K562 (cell line): ENCODE data around the gene RBFA. TPM values are rescaled to one million over a fixed set of nuclear protein-coding genes. Genes with fewer than 3 reads are reported as not detected.

Experiments
- ATAC-seq: fragments of 200-7000 bp; cut with Tn5 transposase; 3 replicates; pipeline ENCODE4 v1.9.1; 2020; ENCODE audit warnings: moderate library complexity
- BruUV-seq: library from RNA; stranded (reverse); fragments of 400-500 nt; replicated peaks from 2 replicates; lab custom pipeline; 2021; lab: Mats Ljungman, UMichigan
- CTCF ChIA-PET: fragments of 300-600 bp; formaldehyde crosslinking; extraction: SDS; loops from one replicate; lab custom pipeline; 2021; ENCODE audit warnings: low intra/inter-chr PET ratio; lab: Yijun Ruan, JAX
- POLR2A ChIA-PET: fragments of 300-600, 350-650 bp; sonication (Branson Sonifier 250); formaldehyde crosslinking; extraction: SDS; loops from one replicate; lab custom pipeline; 2021; ENCODE audit warnings: antibody characterized with exemption, inconsistent platforms; lab: Yijun Ruan, JAX
- DNase-seq, 4 experiments: peaks; one replicate each; pipeline versions ENCODE4 v3.0.0 to v3.0.0-alpha.2; 2011 to 2018; ENCODE audit warnings: low spot score in 3 of 4, mixed read lengths in 3 of 4; ENCODE audit errors: extremely low read depth in 1 of 4
- FAIRE-seq: peaks from 2 replicates; lab custom pipeline; 2011; peaks lifted over from hg19 to GRCh38; lab: Jason Lieb, UNC
- H2AFZ ChIP-seq: 2 replicates; pipeline ENCODE4 v1.6.0; 2011; ENCODE audit warnings: low read depth, low read length, control low read depth, inconsistent platforms
- H3K27ac ChIP-seq: fragments of 200-600 bp; 3 replicates; pipeline ENCODE4 v1.8.0; 2011; ENCODE audit warnings: low read depth, mild to moderate bottlenecking, control low read depth, inconsistent platforms, low read length, moderate library complexity, mixed read lengths; ENCODE audit errors: extremely low read depth
- H3K27me3 ChIP-seq, 2 experiments: fragments of 300-600 bp in 1 of 2; 2 replicates in 1 of 2; 3 replicates in 1 of 2; pipeline versions ENCODE4 v1.6.0 to v1.8.0; 2011; ENCODE audit warnings: inconsistent platforms in 2 of 2, low read length in 2 of 2, mild to moderate bottlenecking in 1 of 2, mixed read lengths in 1 of 2, moderate library complexity in 1 of 2; ENCODE audit not compliant: control insufficient read depth in 2 of 2, insufficient read depth in 2 of 2
- H3K36me3 ChIP-seq: fragments of 300-600 bp; 3 replicates; pipeline ENCODE4 v1.8.0; 2011; ENCODE audit warnings: mild to moderate bottlenecking, low read length, inconsistent platforms; ENCODE audit not compliant: control insufficient read depth, insufficient read depth
- H3K4me1 ChIP-seq, 2 experiments: fragments of 200-600 bp in 1 of 2; replicated peaks in 1 of 2; 2 replicates in 1 of 2; 3 replicates in 1 of 2; pipeline versions ENCODE4 v1.5.1 to v1.8.0; 2011; ENCODE audit warnings: inconsistent platforms in 2 of 2, low read length in 2 of 2, mild to moderate bottlenecking in 1 of 2, mixed read lengths in 1 of 2, moderate library complexity in 1 of 2; ENCODE audit not compliant: control insufficient read depth in 2 of 2, insufficient read depth in 2 of 2
- H3K4me2 ChIP-seq: 2 replicates; pipeline ENCODE4 v1.6.1; 2011; ENCODE audit warnings: low read length, control low read depth, inconsistent platforms, mixed read lengths; ENCODE audit not compliant: insufficient read depth
- H3K4me3 ChIP-seq: fragments of 200-600 bp; sonication (generic), shearing (Covaris generic); 2 replicates; pipeline ENCODE4 v1.5.1; 2016; ENCODE audit warnings: control low read depth, inconsistent platforms
- H3K79me2 ChIP-seq: fragments of 200-600 bp; 3 replicates; pipeline ENCODE4 v1.8.0; 2011; ENCODE audit warnings: low read length, inconsistent platforms; ENCODE audit not compliant: control insufficient read depth, insufficient read depth
- H3K9ac ChIP-seq, 2 experiments: 2 replicates each; pipeline versions ENCODE4 v1.6.0 to v1.6.1; 2011; ENCODE audit warnings: low read depth in 2 of 2, low read length in 2 of 2, control low read depth in 1 of 2, inconsistent platforms in 1 of 2, mild to moderate bottlenecking in 1 of 2, mixed read lengths in 1 of 2; ENCODE audit not compliant: insufficient read depth in 1 of 2
- H3K9me1 ChIP-seq: one replicate; pipeline ENCODE4 v1.6.0; 2011; ENCODE audit warnings: inconsistent platforms, mild to moderate bottlenecking, low read length, moderate library complexity; ENCODE audit not compliant: control insufficient read depth, insufficient read depth
- H3K9me3 ChIP-seq: replicated peaks from 2 replicates; pipeline ENCODE4 v1.5.1; 2011; ENCODE audit warnings: low read depth, low read length, inconsistent platforms; ENCODE audit not compliant: control insufficient read depth, insufficient read depth
- H4K20me1 ChIP-seq: replicated peaks from 2 replicates; pipeline ENCODE4 v1.6.1; 2011; ENCODE audit warnings: low read length, inconsistent platforms, mixed read lengths; ENCODE audit not compliant: control insufficient read depth, insufficient read depth
- BMI1 ChIP-seq: fragments of 150-350 bp; IDR thresholded peaks from 2 replicates; pipeline ENCODE4 v1.6.1; 2014; ENCODE audit warnings: low read length
- CBX8 ChIP-seq: fragments of 200-600 bp; sonication (generic); IDR thresholded peaks from 2 replicates; pipeline ENCODE4 v1.6.1; 2012; ENCODE audit warnings: borderline replicate concordance, mixed run types, low read depth, mild to moderate bottlenecking, moderate library complexity, mixed read lengths, low read length, control low read depth, inconsistent platforms; ENCODE audit not compliant: poor library complexity, severe bottlenecking; ENCODE audit errors: extremely low read depth
- DACH1 ChIP-seq: fragments of 450-650 bp; IDR thresholded peaks from 2 replicates; pipeline ENCODE4 v1.6.1; 2018; ENCODE audit not compliant: partially characterized antibody
- NCOA4 ChIP-seq: fragments of 450-650 bp; IDR thresholded peaks from 2 replicates; pipeline ENCODE4 v1.6.1; 2018; ENCODE audit warnings: mild to moderate bottlenecking; ENCODE audit not compliant: partially characterized antibody
- PHTF2 ChIP-seq: fragments of 250-450 bp; sonication (Bioruptor Pico); IDR thresholded peaks from 2 replicates; pipeline ENCODE4 v1.5.0; 2021; ENCODE audit warnings: mild to moderate bottlenecking
- SRSF1 ChIP-seq: fragments of 200-400 bp; formaldehyde crosslinking; IDR thresholded peaks from 2 replicates; pipeline ENCODE4 v1.6.1; 2017; ENCODE audit warnings: mild to moderate bottlenecking, low read depth, low read length, moderate library complexity
- TAF1 ChIP-seq: IDR thresholded peaks from 2 replicates; pipeline ENCODE4 v1.6.1; 2011; ENCODE audit warnings: mild to moderate bottlenecking, low read length, moderate library complexity; ENCODE audit not compliant: insufficient read depth, control insufficient read depth, severe bottlenecking; ENCODE audit errors: extremely low read depth
- THRAP3 ChIP-seq: fragments of 450-650 bp; IDR thresholded peaks from 2 replicates; pipeline ENCODE4 v1.6.1; 2016; ENCODE audit warnings: mild to moderate bottlenecking, inconsistent platforms, borderline replicate concordance
- ZNF436 ChIP-seq: fragments of 250-450, 450-650 bp; sonication (Bioruptor Pico); formaldehyde crosslinking; IDR thresholded peaks from 2 replicates; pipeline ENCODE4 v1.7.0; 2020; ENCODE audit warnings: mild to moderate bottlenecking
- WGBS: fragments of 100-300 bp; shearing (Covaris generic); methylation state at CpG from one replicate; pipeline ENCODE4 v1.1.6; 2016; ENCODE audit warnings: low coverage, mixed read lengths; ENCODE audit not compliant: insufficient coverage; ENCODE audit errors: missing lambda C conversion rate; 5-methylcytosine and 5-hydroxymethylcytosine counted together
- in situ Hi-C: fragments of 300-500 bp; cut with MboI; formaldehyde crosslinking; loops from 4 replicates; pipeline ENCODE4 v1.15.0; 2018; ENCODE audit warnings: inconsistent platforms, mixed read lengths
- intact Hi-C: fragments of 100-400 bp; cut with micrococcal nuclease; formaldehyde crosslinking; loops from 2 replicates; pipeline ENCODE4 v1.14.2; 2022
- polyA plus RNA-seq, 8 experiments: library from polyadenylated mRNA; depleted of rRNA in 4 of 8; stranded (reverse) in 5 of 8; unstranded in 3 of 8; fragments of >200 nt; fragmentation: Nextera tagmentation in 2 of 8; fragmentation: Illumina TruSeq in 1 of 8; extraction: Ambion mirVana in 2 of 8; extraction: Trizol in 1 of 8; gene quantifications; 2 replicates each; pipeline versions ENCODE4 v1.2.1 to v1.2.3, GENCODE V29; 2011 to 2014; ENCODE audit warnings: inconsistent platforms in 1 of 8, missing spikeins in 1 of 8
- total RNA-seq, 7 experiments: library from RNA; depleted of rRNA in 6 of 7; stranded (reverse); fragments of >200 nt in 6 of 7; fragmentation: Illumina TruSeq in 2 of 7; extraction: Trizol in 2 of 7; gene quantifications; 2 replicates each; pipeline versions ENCODE4 v1.2.1 to v1.2.3, GENCODE V29; 2011 to 2021; ENCODE audit warnings: low replicate concordance in 1 of 7
- TF ChIP-seq, protein P1 (sequence below): fragments of 450-650 bp; IDR thresholded peaks from 2 replicates; pipeline ENCODE4 v1.6.1; 2017; ENCODE audit warnings: antibody characterized with exemption
- TF ChIP-seq, protein P2 (sequence below): sonication (generic); IDR thresholded peaks from 2 replicates; pipeline ENCODE4 v1.6.1; 2016

Gene RBFA
- total and polyA plus RNA-seq, 9 of the 15 experiments (the other 6 are each of a cell fraction or from before 2014, with no cell fraction given) = 3.4 to 41.9 (median 25.8) TPM

DNA sequence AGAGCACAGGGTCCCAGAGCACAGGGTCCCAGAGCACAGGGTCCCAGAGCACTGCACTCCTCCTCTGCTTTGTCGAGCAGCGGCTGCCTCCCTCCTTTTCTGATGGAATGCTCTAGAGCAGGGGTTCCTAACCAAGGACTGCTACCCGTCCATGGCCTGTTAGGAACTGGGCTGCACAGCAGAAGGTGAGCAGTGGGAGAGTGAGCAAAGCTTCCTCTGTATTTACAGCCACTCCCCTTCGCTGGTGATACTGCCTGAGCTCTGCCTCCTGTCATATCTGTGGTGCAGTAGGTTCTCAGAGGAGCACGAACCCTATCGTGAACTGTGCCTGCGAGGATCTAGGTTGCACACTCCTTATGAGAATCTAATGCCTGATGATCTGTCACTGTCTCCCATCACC is 41.7 kb downstream of the RBFA start:
- H3K4me2 ChIP-seq = no peak overlapping the region
- no peak for TF ChIP-seq ZNF436
- TF ChIP-seq NCOA4 = no peak
- no peak for TF ChIP-seq BMI1
- no peak for TF ChIP-seq DACH1
- no peak for TF ChIP-seq THRAP3
- no peaks in the 10 kb centered on the region for H3K36me3 ChIP-seq
- H3K9me3 ChIP-seq = no peaks in the 10 kb centered on the region
- no TSS peak for BruUV-seq
- in situ Hi-C loops (no loop called here), intact Hi-C loops (no loop called here)
- FAIRE-seq = no peak
- no peak overlapping the region for H3K4me3 ChIP-seq
- no peak overlapping the region for H3K9ac ChIP-seq
- DNase-seq = no peak
- H3K4me1 ChIP-seq = no peaks in the 10 kb centered on the region; a peak in 1 of 5 replicates
- no peaks in the 10 kb centered on the region for H4K20me1 ChIP-seq
- POLR2A ChIA-PET = no interaction called here
- CTCF ChIA-PET = no interaction called here
- H2AFZ ChIP-seq = no peak overlapping the region
- peaks cover 2 to 11% of the 10 kb centered on the region in 2 experiments; a peak in 2 of 5 replicates for H3K27me3 ChIP-seq
- no peaks in the 10 kb centered on the region for H3K79me2 ChIP-seq
- WGBS = 4% methylated on average over 5 of the region's 7 CpGs
- no peaks in the 10 kb centered on the region for H3K9me1 ChIP-seq
- ATAC-seq = no peak
- H3K27ac ChIP-seq = no peak overlapping the region

GRCh38 chr18:80076379-80076778 is 42.1 kb downstream of the RBFA start:
- WGBS = 13% methylated on average over 9 of the region's 9 CpGs
- Histone ChIP-seq H3K4me2 (no peak overlapping the region), H2AFZ (no peak overlapping the region), H3K9me1 (no peaks in the 10 kb centered on the region), H3K27ac (no peak overlapping the region), H3K9ac (no peak overlapping the region), H3K4me3 (no peak overlapping the region), H4K20me1 (no peaks in the 10 kb centered on the region), H3K9me3 (no peaks in the 10 kb centered on the region), H3K79me2 (no peaks in the 10 kb centered on the region), H3K36me3 (no peaks in the 10 kb centered on the region), H3K27me3 (peaks cover 2 to 11% of the 10 kb centered on the region in 2 experiments; a peak in 2 of 5 replicates), H3K4me1 (no peaks in the 10 kb centered on the region; a peak in 1 of 5 replicates)
- FAIRE-seq (no peak), ATAC-seq (no peak), DNase-seq (no peak)
- in situ Hi-C loops = no loop called here
- BruUV-seq = no TSS peak
- intact Hi-C loops = no loop called here
- CTCF ChIA-PET = no interaction called here
- POLR2A ChIA-PET = no interaction called here
- TF ChIP-seq, protein P1, sequence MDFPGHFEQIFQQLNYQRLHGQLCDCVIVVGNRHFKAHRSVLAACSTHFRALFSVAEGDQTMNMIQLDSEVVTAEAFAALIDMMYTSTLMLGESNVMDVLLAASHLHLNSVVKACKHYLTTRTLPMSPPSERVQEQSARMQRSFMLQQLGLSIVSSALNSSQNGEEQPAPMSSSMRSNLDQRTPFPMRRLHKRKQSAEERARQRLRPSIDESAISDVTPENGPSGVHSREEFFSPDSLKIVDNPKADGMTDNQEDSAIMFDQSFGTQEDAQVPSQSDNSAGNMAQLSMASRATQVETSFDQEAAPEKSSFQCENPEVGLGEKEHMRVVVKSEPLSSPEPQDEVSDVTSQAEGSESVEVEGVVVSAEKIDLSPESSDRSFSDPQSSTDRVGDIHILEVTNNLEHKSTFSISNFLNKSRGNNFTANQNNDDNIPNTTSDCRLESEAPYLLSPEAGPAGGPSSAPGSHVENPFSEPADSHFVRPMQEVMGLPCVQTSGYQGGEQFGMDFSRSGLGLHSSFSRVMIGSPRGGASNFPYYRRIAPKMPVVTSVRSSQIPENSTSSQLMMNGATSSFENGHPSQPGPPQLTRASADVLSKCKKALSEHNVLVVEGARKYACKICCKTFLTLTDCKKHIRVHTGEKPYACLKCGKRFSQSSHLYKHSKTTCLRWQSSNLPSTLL = no peak
- TF ChIP-seq CBX8 (no peak), SRSF1 (no peak), TAF1 (no peak), PHTF2 (no peak)
- TF ChIP-seq, protein P2, sequence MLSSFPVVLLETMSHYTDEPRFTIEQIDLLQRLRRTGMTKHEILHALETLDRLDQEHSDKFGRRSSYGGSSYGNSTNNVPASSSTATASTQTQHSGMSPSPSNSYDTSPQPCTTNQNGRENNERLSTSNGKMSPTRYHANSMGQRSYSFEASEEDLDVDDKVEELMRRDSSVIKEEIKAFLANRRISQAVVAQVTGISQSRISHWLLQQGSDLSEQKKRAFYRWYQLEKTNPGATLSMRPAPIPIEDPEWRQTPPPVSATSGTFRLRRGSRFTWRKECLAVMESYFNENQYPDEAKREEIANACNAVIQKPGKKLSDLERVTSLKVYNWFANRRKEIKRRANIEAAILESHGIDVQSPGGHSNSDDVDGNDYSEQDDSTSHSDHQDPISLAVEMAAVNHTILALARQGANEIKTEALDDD = no peak
